IPS-18c (cell line): ENCODE data around the gene ASB8.
"Not testable (repeated sequence)": the region's sequence is repeated elsewhere in the genome, so short reads cannot be mapped to it uniquely, and the experiment has no call there.

ENCODE experiments used
- H3K4me3 ChIP-seq: 2 replicates; pipeline ENCODE4 v1.7.0; 2013; ENCODE audit warnings: low read depth, mild to moderate bottlenecking, low read length, moderate library complexity; ENCODE audit not compliant: insufficient read depth
- H3K9me3 ChIP-seq: one replicate; pipeline ENCODE4 v1.6.1; 2013; ENCODE audit warnings: mild to moderate bottlenecking, low read length, moderate library complexity; ENCODE audit not compliant: control insufficient read depth, insufficient read depth

ASB8 gene

DNA sequence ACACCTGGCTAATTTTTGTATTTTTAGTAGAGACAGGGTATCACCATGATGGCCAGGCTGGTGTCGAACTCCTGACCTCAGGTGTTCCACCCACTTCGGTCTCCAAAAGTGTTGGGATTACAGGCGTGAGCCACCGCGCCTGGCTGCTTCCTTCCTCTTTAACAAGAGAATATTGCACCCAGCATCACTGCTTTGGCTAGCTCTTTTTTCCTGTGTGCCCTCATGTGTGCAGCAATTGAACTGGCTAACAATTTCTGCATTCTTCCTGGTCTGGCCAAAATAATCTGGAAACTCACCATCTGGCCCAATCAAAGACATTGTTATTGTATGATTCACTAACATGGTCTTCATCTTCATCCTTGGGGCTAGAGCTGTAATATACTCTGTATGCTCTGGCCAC, 2.7 kb upstream of the ASB8 start:
- Histone ChIP-seq H3K9me3 (no peaks in the 10 kb centered on the region), H3K4me3 (no peak overlapping the region)

DNA sequence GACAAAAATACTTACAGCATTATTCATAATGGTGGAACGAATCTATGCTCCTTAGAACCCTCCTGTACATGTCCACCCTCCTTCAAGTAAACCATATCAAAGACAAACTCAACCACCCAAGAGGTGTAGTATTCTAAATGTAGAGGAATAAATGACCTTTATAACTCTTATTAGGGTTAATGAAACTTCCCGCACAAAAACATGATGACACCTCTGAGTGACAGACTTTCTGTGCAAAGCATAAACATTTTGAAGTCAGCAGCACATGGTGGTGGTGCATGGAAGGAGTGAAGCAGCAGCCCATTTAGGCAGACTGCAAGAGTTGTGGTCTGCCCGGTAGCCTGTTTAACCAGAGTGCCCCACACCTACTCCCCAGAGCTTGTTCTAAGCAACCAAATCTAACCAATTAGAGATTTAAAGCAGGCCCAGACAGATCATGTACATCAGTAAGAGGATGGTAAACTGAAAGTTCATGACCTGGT, 615 bp upstream of the ASB8 start:
- Histone ChIP-seq H3K9me3 (no peaks in the 10 kb centered on the region), H3K4me3 (peak overlapping the region; percentile 11; the same call in 1 of the 2 replicates)

DNA sequence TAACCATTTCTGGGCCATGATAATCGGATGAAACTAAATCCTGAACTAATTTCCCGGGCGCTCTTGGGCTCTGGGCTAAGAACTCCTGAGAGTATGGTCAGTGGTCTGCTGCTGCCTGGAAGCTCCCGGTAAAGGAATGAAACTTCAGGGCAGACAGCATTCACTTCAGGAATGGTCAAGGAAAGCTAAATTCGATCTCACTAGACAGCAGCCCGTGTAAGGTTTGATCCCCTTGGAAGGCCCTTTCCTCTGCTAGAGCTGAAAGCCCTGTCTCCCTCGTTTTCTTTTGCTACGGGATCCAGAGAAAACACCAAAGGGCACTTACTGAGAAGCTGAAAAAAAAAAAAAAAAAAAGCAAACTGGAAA, 680 bp downstream of the ASB8 start:
- peak overlapping the region; percentile 66 for H3K4me3 ChIP-seq
- no peaks in the 10 kb centered on the region for H3K9me3 ChIP-seq

DNA sequence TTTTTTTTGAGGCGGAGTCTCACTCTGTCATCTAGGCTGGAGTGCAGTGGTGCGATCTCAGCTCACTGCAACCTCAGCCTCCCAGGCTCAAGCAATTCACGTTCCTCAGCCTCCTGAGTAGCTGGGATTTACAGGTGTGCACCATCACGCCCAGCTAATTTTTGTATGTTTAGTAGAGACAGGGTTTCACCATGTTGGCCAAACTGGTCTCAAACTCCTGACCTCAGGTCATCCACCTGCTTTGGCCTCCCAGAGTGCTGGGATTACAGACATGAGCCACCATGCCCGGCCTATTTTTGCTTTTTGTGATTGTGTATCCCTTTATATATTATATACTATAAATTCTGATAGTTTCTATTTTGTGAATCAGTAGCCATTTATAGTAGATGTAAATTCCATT, 1.5 kb downstream of the ASB8 start:
- not testable (repeated sequence) for H3K4me3 ChIP-seq, H3K9me3 ChIP-seq

DNA sequence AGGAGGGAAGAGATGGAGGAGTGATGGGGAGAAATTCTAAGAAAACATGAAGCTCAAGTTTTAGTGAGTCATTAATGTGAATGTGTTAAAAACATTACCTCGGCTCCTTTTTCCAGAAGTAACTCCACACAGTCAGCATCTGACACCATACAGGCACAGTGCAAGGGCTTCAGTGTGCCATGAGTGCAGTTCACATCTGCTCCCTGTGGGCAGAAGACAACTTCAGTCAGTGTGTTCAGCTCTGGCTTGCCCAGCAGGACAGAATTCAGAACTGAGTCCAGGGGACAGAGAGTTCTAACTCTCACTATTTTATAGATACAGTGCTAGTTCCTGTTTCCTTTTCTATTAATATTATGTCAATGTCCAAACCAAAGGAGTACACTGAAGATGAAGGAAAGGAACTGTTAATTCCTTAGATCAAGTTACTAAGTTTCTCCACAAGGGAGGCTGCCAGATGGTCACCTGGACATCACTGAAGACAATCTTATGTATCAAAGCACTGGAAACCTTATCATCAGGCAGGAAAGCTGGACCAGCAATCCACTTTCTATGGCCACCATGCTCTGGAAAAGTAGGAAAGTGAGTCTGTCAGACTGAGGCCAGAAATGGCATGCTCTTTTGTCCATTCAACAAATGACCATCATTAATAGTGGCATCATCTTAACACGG, 6.1 kb downstream of the ASB8 start:
- Histone ChIP-seq H3K4me3 (no peak overlapping the region), H3K9me3 (no peaks in the 10 kb centered on the region)

DNA sequence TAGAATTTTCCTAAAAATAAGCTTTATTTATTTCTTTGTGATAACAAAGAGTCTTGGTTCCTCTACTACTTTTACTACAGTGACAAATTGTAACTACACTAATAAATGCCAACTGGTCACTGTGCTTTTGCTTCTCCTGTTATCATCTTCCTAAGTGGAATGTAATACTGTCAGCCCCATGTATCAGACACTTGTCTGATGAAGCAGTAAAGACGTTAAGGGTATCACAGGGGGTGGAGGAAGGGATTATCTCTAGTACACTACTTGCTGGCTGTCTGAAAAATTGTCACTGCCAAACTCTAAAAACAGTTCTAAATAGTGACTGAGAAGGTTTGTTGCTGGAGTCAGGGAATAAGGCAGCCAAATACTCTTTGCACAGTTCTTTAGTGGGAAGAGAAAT, 11.3 kb downstream of the ASB8 start:
- H3K9me3 ChIP-seq = peaks cover 3% of the 10 kb centered on the region
- no peak overlapping the region for H3K4me3 ChIP-seq

DNA sequence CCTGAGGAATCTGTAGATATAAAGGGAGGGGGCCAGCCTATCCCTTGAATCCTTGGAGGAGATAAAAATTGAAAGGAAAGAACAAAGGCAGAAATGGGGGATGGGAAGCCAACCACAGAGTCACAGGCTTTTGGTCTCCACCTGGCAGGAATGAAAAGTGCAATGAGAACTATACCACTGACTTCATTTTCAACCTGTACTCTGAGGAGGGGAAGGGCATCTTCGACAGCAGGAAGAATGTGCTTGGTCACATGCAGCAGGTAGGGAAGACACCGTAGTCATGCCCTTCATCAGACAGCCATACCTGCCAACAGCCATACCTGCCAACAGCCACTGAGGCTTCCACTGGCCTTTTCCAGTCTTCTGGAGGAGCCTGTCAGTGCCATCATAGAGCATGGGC, 13.4 kb downstream of the ASB8 start:
- H3K9me3 ChIP-seq = peaks cover 3% of the 10 kb centered on the region
- no peak overlapping the region for H3K4me3 ChIP-seq

DNA sequence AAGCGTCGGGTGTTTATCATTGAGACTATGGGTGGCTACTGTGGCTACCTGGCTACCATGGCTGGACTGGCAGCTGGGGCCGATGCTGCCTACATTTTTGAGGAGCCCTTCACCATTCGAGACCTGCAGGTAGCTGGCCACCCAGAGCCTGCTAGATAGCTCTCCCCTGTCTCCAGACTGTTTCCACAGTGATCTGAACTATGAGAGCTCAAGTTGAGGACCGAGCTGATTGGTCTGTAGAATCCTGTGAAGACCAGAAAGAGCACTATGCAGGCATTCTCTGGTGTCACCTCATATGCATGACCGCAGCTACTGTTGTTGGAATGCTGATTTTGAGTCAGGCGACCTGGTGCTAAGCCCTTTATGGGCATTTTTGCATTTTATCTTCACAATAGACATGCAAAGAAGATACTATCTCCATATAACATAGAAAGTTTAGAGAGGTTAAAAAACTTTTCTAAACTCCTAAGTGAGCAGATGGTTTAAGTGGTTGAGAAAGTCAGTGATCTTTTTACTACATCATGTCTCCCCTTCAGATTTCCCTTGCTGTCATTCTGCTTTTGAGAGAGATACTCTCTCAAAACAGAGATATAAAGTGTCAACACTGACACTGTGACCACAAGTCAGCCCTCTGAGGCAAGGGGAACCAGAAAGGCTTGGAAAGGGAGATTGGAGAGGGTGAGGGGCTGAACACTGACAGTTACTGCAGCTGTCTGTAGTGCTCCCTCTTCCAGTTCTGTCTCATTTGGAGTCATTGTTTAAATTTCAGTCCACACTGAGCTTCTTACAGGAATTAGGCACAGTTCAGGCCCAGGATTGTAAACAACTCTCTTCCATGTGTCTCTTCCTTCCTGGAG, 14.3 kb downstream of the ASB8 start:
- no peak overlapping the region for H3K4me3 ChIP-seq

DNA sequence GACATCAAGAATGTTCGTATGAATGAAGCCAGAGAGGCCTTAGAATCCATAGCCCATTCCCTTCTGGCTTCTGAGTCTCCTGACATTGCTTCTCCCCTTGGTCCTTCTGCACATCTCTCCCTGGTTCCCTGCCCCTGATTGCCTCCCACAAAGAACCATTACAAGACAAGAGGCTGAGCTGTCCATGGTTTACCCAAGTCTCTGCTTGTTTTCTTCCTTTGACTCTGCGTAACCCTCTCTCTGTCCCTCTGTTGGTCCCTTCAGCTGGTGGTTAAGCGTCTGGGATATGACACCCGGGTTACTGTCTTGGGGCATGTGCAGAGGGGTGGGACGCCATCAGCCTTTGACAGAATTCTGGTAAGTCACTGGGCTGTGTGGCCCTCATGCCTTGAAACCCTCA, 22.3 kb downstream of the ASB8 start:
- no peak overlapping the region for H3K4me3 ChIP-seq
- no peaks in the 10 kb centered on the region for H3K9me3 ChIP-seq

More for the DNA sequence above, 14.3 kb downstream of the ASB8 start:
- H3K9me3 ChIP-seq = peaks cover 3% of the 10 kb centered on the region

DNA sequence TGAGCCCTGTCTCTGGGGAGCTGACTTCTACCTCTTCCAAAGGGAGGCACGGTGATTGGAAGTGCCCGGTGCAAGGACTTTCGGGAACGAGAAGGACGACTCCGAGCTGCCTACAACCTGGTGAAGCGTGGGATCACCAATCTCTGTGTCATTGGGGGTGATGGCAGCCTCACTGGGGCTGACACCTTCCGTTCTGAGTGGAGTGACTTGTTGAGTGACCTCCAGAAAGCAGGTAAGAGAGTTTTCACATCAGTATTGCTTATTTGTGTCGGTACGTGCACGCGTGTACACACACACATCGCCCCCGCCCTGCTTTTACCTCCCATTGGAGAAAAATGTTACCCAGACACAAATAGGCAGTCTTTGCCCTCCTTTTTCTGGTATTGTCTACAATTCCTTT, 24.5 kb downstream of the ASB8 start:
- Histone ChIP-seq H3K4me3 (no peak overlapping the region), H3K9me3 (no peaks in the 10 kb centered on the region)

DNA sequence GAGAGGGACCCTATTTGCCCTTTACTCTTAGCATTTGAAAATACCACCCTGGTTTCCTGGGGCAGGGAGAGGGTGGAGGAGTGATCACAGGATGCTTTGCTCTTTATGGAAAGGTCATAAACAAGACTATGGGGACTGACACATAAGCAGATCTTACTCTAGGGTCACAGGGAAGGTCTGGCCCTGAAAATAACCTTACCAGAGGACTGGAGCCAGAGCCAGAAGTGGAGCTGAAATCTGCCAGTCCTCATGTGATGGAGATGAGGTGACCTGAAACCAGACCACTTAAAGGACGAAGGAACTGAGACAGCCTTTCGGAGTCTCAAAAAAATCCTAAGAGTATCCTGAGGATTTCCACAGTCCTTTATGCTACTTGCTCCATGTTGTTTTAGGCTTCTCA, 25.8 kb downstream of the ASB8 start:
- H3K4me3 ChIP-seq = no peak overlapping the region
- no peaks in the 10 kb centered on the region for H3K9me3 ChIP-seq

DNA sequence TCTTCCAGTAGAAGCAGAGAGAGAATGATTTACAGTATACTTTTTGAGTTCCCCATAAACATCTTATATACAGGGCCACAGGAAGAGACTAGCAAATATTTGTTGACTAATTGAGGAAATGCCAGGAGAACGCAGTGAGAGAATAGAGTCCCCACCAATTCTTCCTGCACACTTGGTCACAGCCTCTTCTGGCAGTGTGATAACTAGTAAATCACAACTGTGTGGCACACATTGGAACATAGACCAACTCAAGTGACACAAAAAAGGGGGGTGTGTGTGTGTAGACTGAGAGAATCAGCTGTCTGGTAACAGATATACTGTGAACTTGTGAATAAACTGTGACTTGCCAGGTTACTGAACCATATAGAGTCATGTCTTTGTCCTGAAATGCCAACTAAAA, 27.9 kb downstream of the ASB8 start:
- Histone ChIP-seq H3K9me3 (no peaks in the 10 kb centered on the region), H3K4me3 (no peak overlapping the region)

DNA sequence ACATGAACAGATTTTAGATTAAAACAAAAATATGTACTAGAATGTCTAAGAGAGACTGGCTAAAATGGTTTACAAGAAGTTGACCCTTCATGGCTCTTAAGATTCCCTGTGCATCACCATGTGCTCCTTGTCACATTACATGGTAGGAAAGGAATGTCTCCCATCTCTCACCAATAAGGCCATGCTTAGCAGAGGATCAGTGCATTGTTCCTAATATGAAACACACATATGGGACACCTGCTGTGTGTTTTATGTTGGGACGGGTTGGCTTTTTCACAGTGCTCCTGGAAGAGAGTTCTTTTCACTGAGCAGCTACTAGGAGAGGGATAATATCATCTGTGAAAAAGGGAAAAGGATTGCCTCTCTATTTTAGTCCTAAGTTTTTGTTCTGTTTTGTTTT, 28.5 kb downstream of the ASB8 start:
- H3K4me3 ChIP-seq = no peak overlapping the region

DNA sequence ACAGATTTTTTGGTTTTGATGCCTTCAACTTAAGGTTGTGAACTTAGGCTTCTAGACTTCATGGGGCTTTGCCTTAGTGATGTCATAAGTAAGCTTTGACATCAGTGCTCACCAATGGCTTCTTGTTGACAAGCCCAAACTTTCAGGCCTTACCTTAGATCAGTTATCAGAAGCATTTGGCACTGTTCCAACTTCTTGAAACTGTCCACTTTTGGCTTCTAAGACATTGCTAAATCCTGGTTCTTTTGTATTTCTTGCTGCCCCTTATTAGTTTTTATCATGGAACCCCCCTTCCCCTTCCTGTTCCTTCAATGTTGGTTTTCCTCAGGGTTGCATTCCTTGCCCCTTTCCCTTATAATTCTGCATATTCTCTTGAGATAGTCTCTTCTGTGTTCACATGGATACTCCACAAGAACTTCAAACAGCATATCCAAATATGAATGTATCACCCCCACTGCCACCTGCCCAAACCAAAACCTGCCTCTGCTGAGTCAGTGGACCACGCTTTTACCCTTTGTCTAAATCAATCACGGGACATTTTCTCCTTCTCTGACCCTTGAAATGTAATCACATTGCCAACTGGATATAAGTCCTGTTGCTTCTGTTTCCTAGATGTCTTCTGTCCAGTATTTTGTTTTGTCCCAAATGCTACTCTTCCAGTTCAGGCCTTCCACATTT, 30.2 kb downstream of the ASB8 start:
- Histone ChIP-seq H3K4me3 (no peak overlapping the region), H3K9me3 (no peaks in the 10 kb centered on the region)

More for the DNA sequence above, 28.5 kb downstream of the ASB8 start:
- no peaks in the 10 kb centered on the region for H3K9me3 ChIP-seq

DNA sequence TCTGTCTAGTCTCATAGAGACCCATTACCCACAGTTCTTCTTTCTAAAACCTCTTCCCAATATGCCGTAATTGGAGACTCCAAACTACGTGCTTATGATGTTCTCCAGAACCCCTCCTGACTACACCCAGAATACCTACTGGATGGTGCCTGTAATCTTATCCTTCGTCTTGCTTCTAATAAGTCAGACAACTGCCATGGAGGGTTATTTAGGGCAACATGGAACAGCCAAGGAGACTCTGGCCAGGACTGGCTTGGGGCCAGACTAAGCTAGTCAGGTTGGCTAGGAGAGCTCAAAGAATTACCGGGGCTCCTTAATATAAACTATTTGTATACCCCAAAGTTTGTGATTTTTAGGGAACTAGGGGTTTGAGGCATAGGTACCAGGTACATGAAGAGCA, 31.3 kb downstream of the ASB8 start:
- H3K4me3 ChIP-seq = no peak overlapping the region
- no peaks in the 10 kb centered on the region for H3K9me3 ChIP-seq

DNA sequence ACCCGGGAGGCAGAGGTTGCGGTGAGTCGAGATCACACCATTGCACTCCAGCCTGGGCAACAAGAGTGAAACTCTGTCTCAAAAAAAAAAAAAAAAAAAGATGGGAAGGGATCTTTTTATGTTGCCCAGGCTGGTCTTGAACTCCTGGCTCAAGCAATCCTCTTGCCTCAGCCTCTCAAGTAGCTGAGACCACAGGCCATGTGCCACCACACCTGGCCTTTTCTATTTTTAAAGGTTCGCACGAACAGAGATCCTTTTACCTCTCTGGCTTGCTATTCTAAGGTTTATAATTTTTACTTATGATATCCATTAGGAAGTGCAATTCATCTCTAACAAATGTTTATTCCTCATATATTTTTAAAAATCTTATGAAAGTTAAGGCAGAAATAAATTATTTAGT, 31.8 kb downstream of the ASB8 start:
- not testable (repeated sequence) for H3K9me3 ChIP-seq, H3K4me3 ChIP-seq

DNA sequence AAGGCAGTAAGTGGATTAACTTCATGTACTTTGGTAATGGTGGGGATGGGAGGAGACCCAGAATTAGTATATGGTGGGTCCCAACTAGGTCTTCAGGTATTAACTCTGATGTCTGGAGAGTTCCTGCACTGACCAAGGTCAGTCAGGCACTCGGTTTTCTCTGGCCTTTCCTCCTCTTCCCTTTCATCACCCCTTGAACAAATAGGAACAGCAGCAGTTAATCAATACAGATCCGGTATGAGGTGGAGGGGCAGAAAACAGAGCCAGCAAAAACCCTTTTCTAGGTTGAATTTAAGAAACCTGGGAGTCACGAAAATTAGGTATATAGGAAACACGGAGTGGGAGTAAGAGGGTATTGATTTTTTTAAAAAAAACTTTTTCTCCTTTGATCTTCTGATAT, 34.1 kb downstream of the ASB8 start:
- no peaks in the 10 kb centered on the region for H3K9me3 ChIP-seq

More for the DNA sequence above, 34.1 kb downstream of the ASB8 start:
- H3K4me3 ChIP-seq = no peak overlapping the region
